Measurements from ENCODE around the gene EPHX1.

DNA sequence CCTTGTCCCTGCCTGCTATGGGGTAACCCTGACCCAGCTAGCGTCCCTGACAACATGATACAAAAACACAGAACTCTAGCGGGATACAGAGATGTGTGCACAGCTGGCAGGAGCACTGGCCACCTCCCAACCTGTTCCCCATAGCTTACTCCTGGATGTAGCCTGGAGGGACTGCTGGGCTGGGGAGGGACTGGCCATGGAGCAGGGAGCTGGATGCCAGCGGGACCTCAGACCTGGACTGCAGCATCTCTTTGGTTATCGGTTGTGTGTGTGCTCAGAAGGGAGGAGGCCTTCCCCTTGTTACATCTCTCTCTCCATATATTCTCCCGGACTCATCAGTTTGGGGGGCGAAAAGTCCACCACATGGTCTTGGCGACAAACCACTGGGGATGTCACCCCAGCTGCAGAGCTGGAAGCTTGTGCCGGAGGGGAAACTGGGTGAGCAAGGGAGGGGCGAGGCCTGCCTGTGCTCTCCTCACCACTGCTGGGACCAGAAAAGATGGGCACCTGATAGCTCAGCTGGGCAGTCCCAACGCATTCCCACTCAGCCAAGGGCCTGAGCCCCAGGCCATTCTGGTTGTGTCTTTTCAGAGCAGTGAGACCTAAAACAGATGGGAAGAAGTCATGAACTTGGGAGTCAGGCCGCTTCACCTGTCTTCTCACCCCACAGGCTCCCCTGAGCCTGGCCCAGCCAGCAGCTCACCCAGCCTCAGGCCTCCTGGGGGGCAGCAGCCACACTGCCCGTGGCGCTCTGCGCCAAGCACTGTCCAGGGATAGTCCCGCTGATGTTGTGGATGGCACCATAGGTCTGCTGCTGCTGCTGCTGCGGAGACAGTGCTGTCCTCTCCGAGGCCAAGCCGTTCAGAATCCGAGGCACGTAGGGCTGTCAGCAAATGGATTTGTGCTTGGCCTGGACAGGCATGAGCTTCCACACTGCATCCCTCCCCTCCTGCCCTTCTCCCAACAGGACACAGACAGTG, 36.7 kb downstream of the EPHX1 start:
- TF ChIP-seq, protein P1, sequence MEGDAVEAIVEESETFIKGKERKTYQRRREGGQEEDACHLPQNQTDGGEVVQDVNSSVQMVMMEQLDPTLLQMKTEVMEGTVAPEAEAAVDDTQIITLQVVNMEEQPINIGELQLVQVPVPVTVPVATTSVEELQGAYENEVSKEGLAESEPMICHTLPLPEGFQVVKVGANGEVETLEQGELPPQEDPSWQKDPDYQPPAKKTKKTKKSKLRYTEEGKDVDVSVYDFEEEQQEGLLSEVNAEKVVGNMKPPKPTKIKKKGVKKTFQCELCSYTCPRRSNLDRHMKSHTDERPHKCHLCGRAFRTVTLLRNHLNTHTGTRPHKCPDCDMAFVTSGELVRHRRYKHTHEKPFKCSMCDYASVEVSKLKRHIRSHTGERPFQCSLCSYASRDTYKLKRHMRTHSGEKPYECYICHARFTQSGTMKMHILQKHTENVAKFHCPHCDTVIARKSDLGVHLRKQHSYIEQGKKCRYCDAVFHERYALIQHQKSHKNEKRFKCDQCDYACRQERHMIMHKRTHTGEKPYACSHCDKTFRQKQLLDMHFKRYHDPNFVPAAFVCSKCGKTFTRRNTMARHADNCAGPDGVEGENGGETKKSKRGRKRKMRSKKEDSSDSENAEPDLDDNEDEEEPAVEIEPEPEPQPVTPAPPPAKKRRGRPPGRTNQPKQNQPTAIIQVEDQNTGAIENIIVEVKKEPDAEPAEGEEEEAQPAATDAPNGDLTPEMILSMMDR (IDR thresholded peaks at IDR 0.05) = no peak
- no peak for TF ChIP-seq POLR2A (IDR thresholded peaks at IDR 0.05)

Data from transverse colon (tissue), 3 donors.